ENCODE data around the gene ATRX. TPM values are rescaled to one million over a fixed set of nuclear protein-coding genes. Genes with fewer than 3 reads are reported as not detected.

ATRX gene
- total RNA-seq, 1 donor: 80.3 TPM

DNA sequence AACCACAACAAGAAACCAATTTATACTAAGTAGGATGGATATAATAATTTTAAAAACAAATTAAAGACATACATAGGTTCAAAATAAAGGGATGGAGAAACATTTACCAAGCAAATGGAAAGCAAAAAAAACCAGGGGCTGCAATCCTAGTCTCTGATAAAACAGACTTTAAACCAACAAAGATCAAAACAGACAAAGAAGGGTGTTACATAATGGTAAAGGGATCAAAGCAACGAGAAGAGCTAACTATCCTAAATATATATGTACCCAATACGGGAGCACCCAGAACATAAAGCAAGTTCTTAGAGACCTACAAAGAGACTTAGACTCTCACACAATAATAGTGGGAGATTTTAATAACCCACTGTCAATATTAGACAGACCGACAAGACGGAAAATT lies 66.6 kb downstream of the ATRX start:
- H3K79me2 ChIP-seq (ENCODE audit: insufficient read depth, low read length): peaks cover 64% of the 10 kb centered on the region

DNA sequence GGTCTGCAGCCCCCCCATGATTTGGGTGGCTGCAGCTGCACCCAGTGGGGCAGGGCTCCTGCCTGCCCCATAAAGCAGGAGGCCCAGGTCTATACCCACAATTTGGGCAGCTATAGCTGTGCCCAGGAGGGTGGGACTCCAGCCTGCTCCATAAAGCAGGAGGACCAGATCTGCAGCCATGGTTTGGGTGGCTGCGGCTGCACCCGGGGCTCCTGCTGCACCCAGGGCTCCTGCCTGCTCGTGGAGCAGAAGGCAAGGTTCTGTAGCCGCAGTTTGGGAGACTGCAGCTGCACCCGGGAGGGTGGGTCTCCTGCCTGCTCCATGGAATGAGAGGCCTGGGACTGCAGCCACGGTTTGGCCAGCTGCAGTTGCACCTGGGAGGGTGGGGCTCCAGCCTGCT lies 81.1 kb downstream of the ATRX start:
- no peak overlapping the region for H3K4me2 ChIP-seq (ENCODE audit: insufficient read depth, low read length)
- DNase-seq (ENCODE audit: insufficient read length, low spot score, missing footprints): peak; percentile 6
- H4K20me1 ChIP-seq (ENCODE audit: insufficient read depth, low read length): peaks cover 2% of the 10 kb centered on the region
- H3K9me3 ChIP-seq (ENCODE audit: low read depth, low read length): no peaks in the 10 kb centered on the region
- no peaks in the 10 kb centered on the region for H3K27me3 ChIP-seq (ENCODE audit: insufficient read depth, low read length)
- H2AFZ ChIP-seq (ENCODE audit: low read length): no peak overlapping the region
- TF ChIP-seq, protein P1, sequence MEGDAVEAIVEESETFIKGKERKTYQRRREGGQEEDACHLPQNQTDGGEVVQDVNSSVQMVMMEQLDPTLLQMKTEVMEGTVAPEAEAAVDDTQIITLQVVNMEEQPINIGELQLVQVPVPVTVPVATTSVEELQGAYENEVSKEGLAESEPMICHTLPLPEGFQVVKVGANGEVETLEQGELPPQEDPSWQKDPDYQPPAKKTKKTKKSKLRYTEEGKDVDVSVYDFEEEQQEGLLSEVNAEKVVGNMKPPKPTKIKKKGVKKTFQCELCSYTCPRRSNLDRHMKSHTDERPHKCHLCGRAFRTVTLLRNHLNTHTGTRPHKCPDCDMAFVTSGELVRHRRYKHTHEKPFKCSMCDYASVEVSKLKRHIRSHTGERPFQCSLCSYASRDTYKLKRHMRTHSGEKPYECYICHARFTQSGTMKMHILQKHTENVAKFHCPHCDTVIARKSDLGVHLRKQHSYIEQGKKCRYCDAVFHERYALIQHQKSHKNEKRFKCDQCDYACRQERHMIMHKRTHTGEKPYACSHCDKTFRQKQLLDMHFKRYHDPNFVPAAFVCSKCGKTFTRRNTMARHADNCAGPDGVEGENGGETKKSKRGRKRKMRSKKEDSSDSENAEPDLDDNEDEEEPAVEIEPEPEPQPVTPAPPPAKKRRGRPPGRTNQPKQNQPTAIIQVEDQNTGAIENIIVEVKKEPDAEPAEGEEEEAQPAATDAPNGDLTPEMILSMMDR (IDR thresholded peaks at IDR 0.05; ENCODE audit: extremely low read depth, low read depth, low read length): no peak
- H3K4me3 ChIP-seq (ENCODE audit: insufficient read depth, low read length): no peak overlapping the region
- peaks cover 17% of the 10 kb centered on the region for H3K79me2 ChIP-seq (ENCODE audit: insufficient read depth, low read length)
- no peak overlapping the region for H3K27ac ChIP-seq (ENCODE audit: low read depth, low read length)
- no peaks in the 10 kb centered on the region for H3K36me3 ChIP-seq (ENCODE audit: insufficient read depth, low read length)
- H3K4me1 ChIP-seq (ENCODE audit: insufficient read depth, low read length): no peaks in the 10 kb centered on the region

More for the DNA sequence above, 66.6 kb downstream of the ATRX start:
- H3K36me3 ChIP-seq (ENCODE audit: insufficient read depth, low read length): peaks cover 6% of the 10 kb centered on the region
- H3K4me2 ChIP-seq (ENCODE audit: insufficient read depth, low read length): no peak overlapping the region
- H3K4me3 ChIP-seq (ENCODE audit: insufficient read depth, low read length): no peak overlapping the region
- no peaks in the 10 kb centered on the region for H3K27me3 ChIP-seq (ENCODE audit: insufficient read depth, low read length)
- no peaks in the 10 kb centered on the region for H3K9me3 ChIP-seq (ENCODE audit: low read depth, low read length)
- H2AFZ ChIP-seq (ENCODE audit: low read length): no peak overlapping the region
- TF ChIP-seq, protein P1 (IDR thresholded peaks at IDR 0.05; ENCODE audit: extremely low read depth, low read depth, low read length): no peak
- H3K27ac ChIP-seq (ENCODE audit: low read depth, low read length): no peak overlapping the region
- no peaks in the 10 kb centered on the region for H3K4me1 ChIP-seq (ENCODE audit: insufficient read depth, low read length)
- no peak for DNase-seq (ENCODE audit: insufficient read length, low spot score, missing footprints)
- H4K20me1 ChIP-seq (ENCODE audit: insufficient read depth, low read length): peaks cover 13% of the 10 kb centered on the region

DNA sequence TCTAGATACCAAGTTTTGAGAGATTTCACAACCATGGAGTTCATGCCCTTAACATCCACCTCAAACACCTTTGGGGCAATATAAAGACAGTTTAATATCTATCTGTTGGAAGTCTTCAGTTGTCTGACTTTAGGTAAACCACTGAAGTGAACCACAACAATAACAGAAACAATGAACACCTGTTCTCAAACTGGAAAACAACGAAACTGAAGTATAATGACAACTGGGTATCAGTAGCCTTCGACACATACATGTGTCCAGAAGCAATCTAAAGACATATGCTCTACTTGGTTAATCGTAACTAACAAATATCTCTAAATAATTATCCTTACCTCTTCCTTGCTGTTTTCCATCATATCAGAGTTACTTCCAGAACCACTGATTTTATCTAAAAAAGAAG lies 87.8 kb downstream of the ATRX start:
- Histone ChIP-seq H3K4me3 (ENCODE audit: insufficient read depth, low read length) (no peak overlapping the region), H3K9me3 (ENCODE audit: low read depth, low read length) (no peaks in the 10 kb centered on the region), H3K36me3 (ENCODE audit: insufficient read depth, low read length) (peaks cover 2% of the 10 kb centered on the region), H4K20me1 (ENCODE audit: insufficient read depth, low read length) (peaks cover 2% of the 10 kb centered on the region), H3K27me3 (ENCODE audit: insufficient read depth, low read length) (no peaks in the 10 kb centered on the region), H3K4me1 (ENCODE audit: insufficient read depth, low read length) (no peaks in the 10 kb centered on the region), H3K79me2 (ENCODE audit: insufficient read depth, low read length) (peaks cover 19% of the 10 kb centered on the region), H3K4me2 (ENCODE audit: insufficient read depth, low read length) (no peak overlapping the region), H3K27ac (ENCODE audit: low read depth, low read length) (no peak overlapping the region), H2AFZ (ENCODE audit: low read length) (no peak overlapping the region)
- peak; percentile 26 for DNase-seq (ENCODE audit: insufficient read length, low spot score, missing footprints)
- TF ChIP-seq, protein P1 (IDR thresholded peaks at IDR 0.05; ENCODE audit: extremely low read depth, low read depth, low read length): no peak

DNA sequence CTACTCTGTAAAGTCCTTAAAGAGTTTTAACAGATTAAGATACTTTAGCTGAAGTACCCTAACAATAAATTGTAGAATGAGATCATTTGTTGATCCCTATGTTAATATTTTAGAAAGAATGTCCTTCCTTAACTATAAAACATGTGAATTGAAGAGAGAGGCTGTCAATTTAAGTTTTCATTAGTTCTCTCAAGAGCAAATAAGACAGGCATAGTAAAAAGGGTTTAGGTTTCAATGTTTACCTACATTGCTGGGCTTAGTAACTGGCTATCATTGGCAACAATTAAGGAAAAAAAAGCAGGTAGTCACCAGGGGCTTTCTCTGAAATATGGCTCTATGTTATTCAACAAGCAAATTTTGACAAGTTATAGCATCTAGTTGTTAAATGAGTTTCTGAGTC lies 91.5 kb downstream of the ATRX start:
- H3K27ac ChIP-seq (ENCODE audit: low read depth, low read length): no peak overlapping the region
- H3K4me3 ChIP-seq (ENCODE audit: insufficient read depth, low read length): no peak overlapping the region
- peaks cover 2% of the 10 kb centered on the region for H4K20me1 ChIP-seq (ENCODE audit: insufficient read depth, low read length)
- TF ChIP-seq, protein P1 (IDR thresholded peaks at IDR 0.05; ENCODE audit: extremely low read depth, low read depth, low read length): no peak
- H3K27me3 ChIP-seq (ENCODE audit: insufficient read depth, low read length): no peaks in the 10 kb centered on the region
- DNase-seq (ENCODE audit: insufficient read length, low spot score, missing footprints): no peak
- H2AFZ ChIP-seq (ENCODE audit: low read length): no peak overlapping the region
- no peaks in the 10 kb centered on the region for H3K9me3 ChIP-seq (ENCODE audit: low read depth, low read length)
- peaks cover 2% of the 10 kb centered on the region for H3K36me3 ChIP-seq (ENCODE audit: insufficient read depth, low read length)
- no peak overlapping the region for H3K4me2 ChIP-seq (ENCODE audit: insufficient read depth, low read length)
- H3K4me1 ChIP-seq (ENCODE audit: insufficient read depth, low read length): no peaks in the 10 kb centered on the region
- H3K79me2 ChIP-seq (ENCODE audit: insufficient read depth, low read length): peaks cover 7% of the 10 kb centered on the region
